Measurements from ENCODE around the gene UPF2. TPM values are rescaled to one million over a fixed set of nuclear protein-coding genes. Genes with fewer than 3 reads are reported as not detected.
"Not testable (repeated sequence)": the region's sequence is repeated elsewhere in the genome, so short reads cannot be mapped to it uniquely, and the experiment has no call there.

The UPF2 gene
- total RNA-seq, 1 experiment from 2014 or later: 12.4 TPM

DNA sequence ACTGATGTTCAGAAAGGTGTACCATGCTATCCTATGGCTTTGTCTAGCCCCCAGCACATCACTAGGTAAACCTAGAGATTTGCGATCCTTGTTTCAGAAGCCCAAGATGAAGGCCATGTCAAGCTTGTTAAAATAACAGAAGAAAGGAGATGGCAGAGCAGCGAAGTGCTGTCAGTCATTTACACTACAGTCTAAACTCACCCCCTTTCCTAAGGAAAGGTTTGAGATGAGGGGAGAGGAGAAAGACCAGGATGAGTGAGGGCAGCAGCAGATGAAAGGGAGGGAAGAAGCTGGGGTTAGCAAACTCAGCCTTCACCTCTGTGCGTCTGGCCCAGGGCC, 144.6 kb downstream of the UPF2 start:
- in situ Hi-C loops (cut with HindIII; ENCODE audit: low pct_unique_long_range_greater_than_20kb, low sequenced_read_pairs): no loop called here
- no peak for DNase-seq (ENCODE audit: low read depth, low spot score)

DNA sequence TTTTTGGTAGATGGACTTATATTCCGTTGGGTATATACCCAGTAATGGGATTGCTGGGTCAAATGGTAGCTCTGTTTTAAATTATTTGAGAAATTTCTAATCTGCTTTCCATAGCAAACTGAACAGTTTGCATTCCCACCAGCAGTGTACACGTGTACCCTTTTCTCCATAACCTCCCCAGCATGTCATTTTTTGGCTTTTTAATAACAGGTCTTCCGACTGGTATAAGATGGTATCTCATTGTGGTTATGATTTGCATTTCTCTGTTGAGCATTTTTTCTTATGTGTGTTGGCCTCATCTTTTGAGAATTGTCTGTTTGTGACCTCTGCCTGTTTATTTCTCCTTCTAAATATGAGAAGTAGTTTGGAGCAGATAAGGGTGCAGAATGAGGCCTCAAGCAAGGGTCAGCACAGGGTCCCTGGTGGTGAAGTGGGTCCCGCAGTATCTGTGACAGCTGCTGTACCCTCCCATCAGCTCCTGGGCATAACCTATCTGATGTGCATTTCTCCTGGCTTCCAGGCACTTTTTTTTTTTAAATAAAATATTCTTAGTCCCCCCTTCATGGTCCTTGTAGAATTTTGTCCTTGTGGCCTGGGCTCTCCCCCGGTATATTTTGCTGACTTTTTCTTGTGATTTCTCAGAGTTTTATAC, 145.9 kb downstream of the UPF2 start:
- DNase-seq (ENCODE audit: low read depth, low spot score): no peak
- in situ Hi-C loops (cut with HindIII; ENCODE audit: low pct_unique_long_range_greater_than_20kb, low sequenced_read_pairs): no loop called here

DNA sequence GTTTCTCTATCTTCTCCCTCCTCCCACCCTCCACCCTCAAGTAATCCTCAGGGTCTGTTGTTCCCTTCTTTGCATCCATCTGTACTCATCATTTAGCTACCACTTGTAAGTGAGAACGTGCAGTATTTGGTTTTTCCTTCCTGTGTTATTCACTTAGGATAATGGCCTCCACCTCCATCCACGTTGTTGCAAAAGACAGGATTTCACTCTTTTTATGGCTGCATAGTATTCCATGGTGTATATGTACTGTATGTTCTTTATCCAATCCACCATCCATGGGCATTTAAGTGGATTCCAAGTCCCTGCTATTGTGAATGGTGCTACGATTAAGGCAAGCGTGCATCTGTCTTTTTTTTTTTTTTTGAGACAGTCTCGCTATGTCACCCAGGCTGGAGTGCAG, 147.0 kb downstream of the UPF2 start:
- in situ Hi-C loops (cut with HindIII; ENCODE audit: low pct_unique_long_range_greater_than_20kb, low sequenced_read_pairs): no loop called here

DNA sequence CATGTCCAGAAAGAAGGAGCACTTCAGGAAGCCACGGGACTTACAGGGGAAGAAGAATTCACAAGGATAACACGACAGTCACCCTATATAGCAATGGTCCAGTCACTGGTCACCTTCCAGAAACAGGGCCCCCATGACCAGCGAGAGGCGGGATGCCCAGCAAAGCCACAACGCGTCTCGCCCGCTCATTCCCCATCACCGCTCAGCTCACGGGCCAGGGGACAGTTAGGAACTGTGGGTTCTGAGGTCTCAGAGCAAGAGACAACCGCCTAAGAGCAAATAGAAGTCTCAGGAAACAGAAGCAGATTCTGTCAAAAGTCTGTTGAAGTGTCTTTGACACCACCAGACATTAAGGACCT, 147.5 kb downstream of the UPF2 start:
- in situ Hi-C loops (cut with HindIII; ENCODE audit: low pct_unique_long_range_greater_than_20kb, low sequenced_read_pairs): no loop called here
- no peak for DNase-seq (ENCODE audit: low read depth, low spot score)

More for the DNA sequence above, 147.0 kb downstream of the UPF2 start:
- DNase-seq (ENCODE audit: low read depth, low spot score): no peak

DNA sequence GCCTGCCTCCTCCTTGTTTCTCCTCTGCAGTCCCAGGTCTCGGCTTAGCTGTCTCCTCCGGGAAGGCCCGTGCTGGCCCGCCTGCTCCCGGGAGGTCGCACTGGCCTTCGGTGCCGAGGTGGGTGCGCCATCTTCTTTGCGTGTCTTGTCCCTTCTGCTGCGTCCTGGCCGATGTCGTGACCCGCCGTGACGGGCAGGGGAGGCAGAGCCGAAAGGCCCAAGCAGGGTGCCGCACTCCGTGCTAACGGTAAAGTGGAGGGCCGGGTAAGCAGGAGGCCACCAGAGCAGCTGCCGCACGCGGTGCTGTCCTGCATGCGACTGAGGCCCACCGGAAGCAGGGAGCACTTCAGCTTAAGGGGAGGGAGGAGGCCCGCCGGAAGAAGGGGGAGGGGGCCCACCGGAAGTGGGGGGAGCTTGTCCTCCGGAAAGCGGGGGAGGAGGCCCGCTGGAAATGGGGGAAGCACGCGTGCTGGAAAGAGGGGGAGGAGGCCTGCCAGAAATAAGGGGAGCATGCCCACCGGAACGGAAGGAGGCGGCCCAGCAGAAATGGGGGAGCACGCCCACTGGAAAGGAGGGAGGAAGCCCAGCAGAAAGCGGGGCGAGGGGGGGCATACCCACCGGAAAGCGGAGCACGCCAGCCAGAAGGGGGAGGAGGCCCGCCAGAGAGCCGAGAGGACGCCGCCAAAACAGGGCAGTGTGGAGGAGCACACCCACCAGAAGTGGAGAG, 148.1 kb downstream of the UPF2 start:
- DNase-seq (ENCODE audit: low read depth, low spot score): no peak
- in situ Hi-C loops (cut with HindIII; ENCODE audit: low pct_unique_long_range_greater_than_20kb, low sequenced_read_pairs): no loop called here

DNA sequence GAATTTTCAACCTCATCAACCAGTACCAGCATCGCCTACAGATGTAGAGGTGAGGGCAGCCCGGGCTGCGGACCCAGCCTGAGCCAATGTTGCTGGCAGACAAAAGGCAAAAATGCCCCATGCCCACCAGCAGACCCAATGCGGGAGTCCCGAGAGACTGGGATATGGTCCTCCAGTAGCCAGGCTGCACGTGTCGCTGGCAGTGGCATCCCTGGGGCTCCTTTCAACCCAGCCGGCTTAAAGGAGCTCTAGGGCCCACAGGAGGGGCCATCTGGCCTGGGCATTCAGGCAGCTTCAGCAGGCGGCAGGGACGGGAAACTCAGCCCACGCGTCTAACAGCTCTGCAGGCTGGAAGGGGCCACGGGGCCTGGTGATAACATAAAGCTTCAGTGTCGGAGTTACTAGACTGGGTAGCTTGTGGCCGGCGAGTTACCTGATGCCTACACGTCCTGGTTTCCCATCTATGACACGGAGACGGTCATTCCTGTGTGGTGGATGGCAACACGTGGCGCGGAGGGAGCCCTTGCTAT, 148.8 kb downstream of the UPF2 start:
- no peak for DNase-seq (ENCODE audit: low read depth, low spot score)
- in situ Hi-C loops (cut with HindIII; ENCODE audit: low pct_unique_long_range_greater_than_20kb, low sequenced_read_pairs): no loop called here

DNA sequence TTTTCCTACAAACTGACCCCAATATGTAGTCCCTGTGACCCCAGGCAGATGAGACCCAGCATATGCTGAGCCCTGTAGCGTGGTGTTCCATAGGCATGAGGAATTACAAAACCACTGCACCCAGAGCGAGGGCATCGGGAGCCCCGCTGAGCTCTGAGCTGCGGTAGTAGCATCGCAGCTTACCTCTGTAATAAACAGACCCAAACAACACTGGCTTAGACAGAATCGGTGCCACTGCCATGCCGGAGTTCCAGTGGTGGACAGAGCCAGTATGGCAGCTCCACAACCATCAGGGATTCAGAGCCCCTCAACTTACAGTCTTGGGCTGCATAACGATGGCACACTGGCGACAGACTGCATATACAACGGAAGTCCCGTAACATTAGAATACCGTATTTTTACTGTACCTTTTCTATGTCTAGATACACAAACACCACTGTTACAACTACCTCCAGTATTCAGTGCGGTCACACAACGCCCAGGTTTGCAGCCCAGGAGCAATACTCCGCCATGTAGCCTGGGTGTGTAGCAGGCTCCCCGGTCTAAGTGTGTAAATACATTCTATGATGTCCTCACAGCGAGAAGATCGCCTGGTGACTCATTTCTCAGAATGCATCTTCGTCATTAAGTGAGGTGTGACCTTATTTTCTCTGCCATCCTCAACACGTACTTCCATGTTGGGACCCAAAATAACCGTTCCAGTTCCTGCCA, 150.7 kb downstream of the UPF2 start:
- in situ Hi-C loops (cut with HindIII; ENCODE audit: low pct_unique_long_range_greater_than_20kb, low sequenced_read_pairs): no loop called here
- DNase-seq (ENCODE audit: low read depth, low spot score): no peak

DNA sequence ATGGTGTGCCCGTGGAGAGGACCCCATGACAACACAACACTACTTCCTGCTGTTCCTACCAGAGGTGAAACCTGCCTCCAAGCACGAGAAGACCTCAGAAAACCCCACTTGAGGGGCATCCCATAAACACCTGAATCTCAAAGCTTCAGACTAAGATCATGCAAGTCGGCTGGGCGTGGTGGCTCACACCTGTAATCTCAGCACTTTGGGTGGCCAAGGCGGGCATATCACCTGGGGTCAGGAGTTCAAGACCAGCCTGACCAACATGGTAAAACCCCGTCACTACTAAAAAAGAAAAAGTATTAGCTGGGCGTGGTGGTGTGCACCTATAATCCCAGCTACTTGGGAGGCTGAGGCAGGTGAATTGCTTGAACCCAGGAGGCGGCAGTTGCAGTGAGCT, 153.3 kb downstream of the UPF2 start:
- in situ Hi-C loops (cut with HindIII; ENCODE audit: low pct_unique_long_range_greater_than_20kb, low sequenced_read_pairs): not testable (repeated sequence)

DNA sequence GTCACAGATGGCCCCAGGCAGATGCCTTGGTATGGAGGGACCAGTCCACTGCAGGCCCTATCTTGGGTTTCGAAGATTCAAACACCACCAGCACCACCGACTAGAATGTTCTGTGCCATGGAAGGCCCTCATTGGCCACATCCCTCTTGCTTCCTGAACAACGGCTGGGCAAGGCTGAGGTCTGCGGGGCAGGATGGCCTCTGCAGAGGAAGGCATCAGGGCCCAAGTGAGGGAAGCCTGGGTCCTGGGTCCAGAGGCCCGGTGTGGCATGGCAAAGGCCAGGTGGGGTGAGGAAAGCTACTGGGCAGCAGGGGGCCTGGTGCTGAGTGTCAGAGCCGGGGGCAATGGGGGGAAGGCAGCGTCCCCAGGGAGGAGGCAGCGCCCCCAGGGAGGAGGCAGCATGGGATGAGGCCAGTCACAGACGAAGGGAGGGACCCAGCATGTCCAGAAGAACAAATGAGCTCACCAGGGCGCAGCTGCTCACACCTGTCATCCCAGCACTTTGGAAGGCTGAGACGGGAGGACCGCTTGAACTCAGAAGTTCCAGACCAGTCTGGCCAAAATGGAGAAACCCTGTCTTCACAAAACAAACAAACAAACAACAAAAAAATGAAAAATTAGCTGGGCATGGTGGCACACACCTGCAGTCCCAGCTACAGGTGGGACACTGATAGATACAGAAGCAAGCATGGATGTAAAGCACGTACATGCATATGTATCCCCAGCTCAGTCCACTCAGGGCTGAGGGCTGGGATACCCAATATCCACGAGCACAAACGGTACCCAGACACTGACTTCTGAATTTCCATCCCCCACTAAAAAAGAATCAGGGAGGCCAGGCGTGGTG, 155.0 kb downstream of the UPF2 start:
- no peak for DNase-seq (ENCODE audit: low read depth, low spot score)
- in situ Hi-C loops (cut with HindIII; ENCODE audit: low pct_unique_long_range_greater_than_20kb, low sequenced_read_pairs): no loop called here

More for the DNA sequence above, 153.3 kb downstream of the UPF2 start:
- DNase-seq (ENCODE audit: low read depth, low spot score): not testable (repeated sequence)

DNA sequence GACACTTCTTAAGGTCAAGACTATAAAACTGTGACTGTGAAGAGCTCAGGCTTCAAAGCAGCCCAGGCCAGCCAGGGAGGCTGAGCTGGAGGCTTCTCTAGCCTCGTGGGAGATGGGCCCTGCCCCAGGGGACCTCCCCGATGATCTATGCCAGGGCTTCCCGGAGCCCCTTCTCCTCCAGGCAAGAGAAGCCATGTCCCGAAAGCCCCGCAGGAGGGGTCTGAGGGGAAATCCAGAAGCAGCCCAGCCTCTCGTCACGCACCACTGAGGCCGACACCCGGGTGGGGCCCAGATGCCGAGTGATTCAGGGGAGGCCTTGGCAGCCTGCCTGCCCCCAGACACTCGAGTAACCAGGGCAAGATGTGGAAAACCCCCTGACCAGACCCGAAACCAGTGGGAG, 155.8 kb downstream of the UPF2 start:
- no peak for DNase-seq (ENCODE audit: low read depth, low spot score)
- in situ Hi-C loops (cut with HindIII; ENCODE audit: low pct_unique_long_range_greater_than_20kb, low sequenced_read_pairs): no loop called here

DNA sequence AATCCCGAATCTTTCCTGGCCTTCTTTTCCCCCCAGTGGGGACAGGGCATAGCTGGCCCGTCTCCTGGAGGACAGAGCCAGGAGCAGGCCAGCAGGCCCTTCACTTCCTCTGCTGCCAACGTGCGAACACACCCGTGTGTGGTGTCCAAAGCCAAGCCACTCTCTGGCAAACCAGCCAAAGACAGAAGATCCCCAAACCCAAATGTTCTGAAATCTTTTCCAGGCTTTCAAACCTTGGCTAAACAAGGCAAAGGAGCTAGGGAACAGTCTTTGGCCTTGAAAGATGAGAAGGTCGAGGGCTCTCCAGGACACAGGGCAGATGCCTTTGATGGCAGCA, 156.5 kb downstream of the UPF2 start:
- no peak for DNase-seq (ENCODE audit: low read depth, low spot score)
- in situ Hi-C loops (cut with HindIII; ENCODE audit: low pct_unique_long_range_greater_than_20kb, low sequenced_read_pairs): no loop called here

DNA sequence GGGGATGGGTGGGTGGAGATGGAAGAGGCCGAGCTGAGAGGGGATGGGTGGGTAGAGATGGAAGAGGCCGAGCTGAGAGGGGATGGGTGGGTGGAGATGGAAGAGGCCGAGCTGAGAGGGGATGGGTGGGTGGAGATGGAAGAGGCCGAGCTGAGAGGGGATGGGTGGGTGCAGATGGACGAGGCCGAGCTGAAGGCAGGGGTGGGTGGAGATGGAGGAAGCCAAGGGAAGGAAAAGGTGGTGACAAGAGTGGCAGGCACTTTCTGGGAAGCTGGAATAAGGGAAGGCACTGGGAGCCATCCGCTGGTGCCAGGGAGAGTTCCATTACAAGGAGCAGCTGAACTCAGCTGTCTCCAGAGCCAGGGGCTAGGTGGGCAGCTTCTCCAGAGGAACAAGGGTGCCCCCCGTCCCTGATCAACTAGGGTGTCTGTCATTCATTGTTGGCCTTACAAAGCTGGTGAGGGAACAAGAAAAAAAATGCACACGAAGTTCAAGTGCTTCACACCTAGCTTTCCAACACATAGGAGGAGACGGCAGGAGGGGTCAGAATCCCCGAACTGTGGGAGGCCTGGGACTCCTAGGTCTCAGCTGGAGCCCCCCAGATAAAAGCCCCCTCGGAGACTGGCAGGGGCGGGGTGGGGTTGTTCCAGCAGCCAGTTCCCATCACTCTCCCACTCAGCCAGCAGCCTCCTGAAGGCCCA, 157.0 kb downstream of the UPF2 start:
- in situ Hi-C loops (cut with HindIII; ENCODE audit: low pct_unique_long_range_greater_than_20kb, low sequenced_read_pairs): no loop called here
- DNase-seq (ENCODE audit: low read depth, low spot score): no peak

DNA sequence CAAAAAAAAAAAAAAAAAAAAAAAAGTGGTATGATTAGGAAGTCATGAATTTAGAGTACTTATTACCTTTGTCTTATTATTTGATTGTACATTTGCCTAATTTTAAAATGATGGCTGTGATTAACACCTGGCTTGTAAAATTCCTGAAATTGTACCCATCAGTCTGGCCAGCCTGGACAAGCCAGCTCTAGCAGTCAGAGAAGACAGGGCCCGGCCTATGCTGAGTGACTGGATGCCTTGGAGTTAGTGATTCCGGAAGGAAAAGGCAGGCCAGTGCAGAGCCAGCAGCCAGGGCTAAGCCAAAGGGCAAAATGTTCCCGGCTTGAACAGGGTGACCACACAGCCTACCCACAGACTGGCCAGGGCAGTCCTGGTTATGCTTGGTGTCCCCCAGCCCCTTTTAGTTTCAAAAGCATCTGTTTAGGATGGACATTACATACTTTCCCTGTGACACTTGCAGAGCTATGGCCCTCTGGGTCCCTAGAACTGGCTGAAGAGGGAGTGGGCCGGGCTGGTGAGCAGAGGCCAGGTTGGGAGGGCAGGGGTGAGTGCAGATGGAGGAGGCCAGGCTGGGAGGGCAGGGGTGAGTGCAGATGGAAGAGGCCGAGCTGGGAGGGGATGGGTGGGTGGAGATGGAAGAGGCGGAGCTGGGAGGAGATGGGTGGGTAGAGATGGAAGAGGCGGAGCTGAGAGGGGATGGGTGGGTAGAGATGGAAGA, 157.7 kb downstream of the UPF2 start:
- no peak for DNase-seq (ENCODE audit: low read depth, low spot score)
- in situ Hi-C loops (cut with HindIII; ENCODE audit: low pct_unique_long_range_greater_than_20kb, low sequenced_read_pairs): no loop called here

DNA sequence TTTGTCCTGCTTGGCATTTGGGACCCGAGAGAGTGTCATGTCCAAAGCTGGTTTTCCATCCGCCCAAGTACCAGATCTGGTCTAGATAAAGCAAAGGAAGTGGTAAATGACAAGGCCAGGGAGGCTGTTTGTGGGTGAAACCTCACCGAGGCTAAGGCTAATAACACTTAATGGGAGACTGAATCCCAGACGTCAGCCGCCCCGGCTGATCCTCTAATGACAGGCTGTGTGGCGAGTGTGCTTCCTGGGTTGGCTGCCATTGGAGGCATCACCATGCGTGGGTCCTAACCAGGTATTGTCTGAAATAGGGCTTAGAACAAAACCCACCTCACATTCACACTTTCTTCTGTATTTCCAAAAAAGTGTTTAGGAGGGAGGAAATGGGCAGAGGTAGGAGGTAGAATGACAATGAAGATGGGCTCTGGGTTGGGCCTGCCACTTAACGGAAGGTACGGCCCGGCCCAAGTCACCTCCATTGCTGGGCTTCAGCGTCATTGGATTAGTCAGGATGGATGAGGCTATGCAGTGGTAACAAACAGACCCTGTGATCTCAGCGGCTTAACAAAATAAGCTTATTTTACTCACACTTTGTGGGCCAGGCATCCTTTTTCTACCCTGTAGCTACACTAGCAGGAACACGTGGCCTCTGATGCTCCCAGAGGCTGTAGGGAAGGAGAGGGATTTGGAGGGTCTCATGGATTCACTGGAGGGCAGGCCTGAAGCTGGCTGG, 159.8 kb downstream of the UPF2 start:
- in situ Hi-C loops (cut with HindIII; ENCODE audit: low pct_unique_long_range_greater_than_20kb, low sequenced_read_pairs): no loop called here
- no peak for DNase-seq (ENCODE audit: low read depth, low spot score)

DNA sequence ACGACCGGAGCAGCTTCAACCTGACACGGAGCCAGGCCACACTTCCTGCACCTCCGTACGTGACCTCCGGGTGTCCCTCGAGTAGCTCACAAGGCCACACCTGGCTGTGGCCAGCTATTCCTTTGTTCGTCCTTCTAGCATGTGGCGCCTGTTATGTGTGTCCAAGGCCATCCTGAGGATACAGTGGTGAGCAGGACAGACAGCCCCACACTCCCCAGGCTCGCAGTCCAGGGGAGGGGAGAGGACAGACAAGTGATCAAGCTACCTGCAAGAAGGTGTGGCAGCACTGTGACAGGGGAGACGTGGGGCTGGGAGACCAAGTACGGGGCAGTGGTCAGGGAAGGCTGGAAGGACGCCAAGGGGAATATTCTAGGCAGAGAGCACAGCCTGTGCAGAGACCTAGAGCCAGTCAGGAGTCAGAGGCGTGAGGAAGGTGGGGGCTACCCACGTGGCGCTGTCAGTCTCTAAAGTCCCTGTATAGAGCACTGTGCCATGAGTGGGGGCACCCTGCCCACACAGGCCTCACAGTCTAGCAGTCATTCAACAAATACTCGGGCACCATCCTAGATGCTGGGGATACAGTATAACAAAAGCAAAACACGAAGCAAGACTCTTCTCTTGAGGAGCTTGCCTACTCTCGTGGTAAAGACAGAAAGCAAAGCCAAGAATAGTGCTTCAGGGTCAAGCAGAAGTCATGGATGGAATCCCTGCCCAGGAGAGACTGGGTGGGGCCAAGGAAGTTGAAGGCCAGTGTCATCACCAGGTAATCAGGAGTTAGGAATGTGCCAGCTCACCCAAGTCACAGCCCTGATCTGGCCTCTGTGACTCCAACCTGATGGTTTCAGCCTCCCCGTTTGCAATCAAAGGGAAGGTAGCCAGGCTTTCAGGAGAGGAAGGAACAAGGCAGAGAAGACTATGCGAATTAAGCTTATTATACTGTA, 160.9 kb downstream of the UPF2 start:
- DNase-seq (ENCODE audit: low read depth, low spot score): no peak

More for the DNA sequence above, 160.9 kb downstream of the UPF2 start:
- in situ Hi-C loops (cut with HindIII; ENCODE audit: low pct_unique_long_range_greater_than_20kb, low sequenced_read_pairs): no loop called here

Measured in SK-MEL-5 (cell line).